K562 (cell line): ENCODE results near the gene CD93.

Source experiments
- ATF3 ChIP-seq, 2 experiments: fragments of 450-650 bp in 1 of 2; sonication (generic) in 1 of 2; formaldehyde crosslinking in 1 of 2; IDR thresholded peaks in 1 of 2; conservative IDR thresholded peaks in 1 of 2; 2 replicates each; pipeline versions ENCODE4 v1.6.1 to v1.8.1; 2016 to 2023; ENCODE audit warnings: mild to moderate bottlenecking in 2 of 2, moderate library complexity in 2 of 2, inconsistent platforms in 1 of 2, missing genetic modification reagents in 1 of 2
- GATAD2B ChIP-seq: fragments of 450-650 bp; IDR thresholded peaks from 2 replicates; pipeline ENCODE4 v1.6.1; 2017; ENCODE audit warnings: mild to moderate bottlenecking, borderline replicate concordance
- NR1H2 ChIP-seq: sonication (generic); formaldehyde crosslinking; IDR thresholded peaks from 2 replicates; pipeline ENCODE4 v1.4.0; 2020; ENCODE audit warnings: mild to moderate bottlenecking, missing genetic modification reagents
- PHF20 ChIP-seq: fragments of 450-650 bp; IDR thresholded peaks from 2 replicates; pipeline ENCODE4 v1.6.1; 2018; ENCODE audit not compliant: partially characterized antibody
- SP2 ChIP-seq: IDR thresholded peaks from 2 replicates; pipeline ENCODE4 v1.6.1; 2011; ENCODE audit warnings: mild to moderate bottlenecking, low read depth, low read length, moderate library complexity; ENCODE audit not compliant: poor library complexity, severe bottlenecking; ENCODE audit errors: extremely low read depth
- ZNF316 ChIP-seq: fragments of 450-650 bp; IDR thresholded peaks from 2 replicates; pipeline ENCODE4 v1.6.1; 2016
- TF ChIP-seq, protein P1 (sequence below): sonication (generic); formaldehyde crosslinking; IDR thresholded peaks from 2 replicates; pipeline ENCODE4 v1.8.0; 2022; ENCODE audit warnings: missing genetic modification reagents, mild to moderate bottlenecking, borderline replicate concordance
- TF ChIP-seq, protein P2 (sequence below): sonication (generic); formaldehyde crosslinking; IDR thresholded peaks from 2 replicates; pipeline ENCODE4 v1.8.1; 2022; ENCODE audit warnings: missing genetic modification reagents

DNA sequence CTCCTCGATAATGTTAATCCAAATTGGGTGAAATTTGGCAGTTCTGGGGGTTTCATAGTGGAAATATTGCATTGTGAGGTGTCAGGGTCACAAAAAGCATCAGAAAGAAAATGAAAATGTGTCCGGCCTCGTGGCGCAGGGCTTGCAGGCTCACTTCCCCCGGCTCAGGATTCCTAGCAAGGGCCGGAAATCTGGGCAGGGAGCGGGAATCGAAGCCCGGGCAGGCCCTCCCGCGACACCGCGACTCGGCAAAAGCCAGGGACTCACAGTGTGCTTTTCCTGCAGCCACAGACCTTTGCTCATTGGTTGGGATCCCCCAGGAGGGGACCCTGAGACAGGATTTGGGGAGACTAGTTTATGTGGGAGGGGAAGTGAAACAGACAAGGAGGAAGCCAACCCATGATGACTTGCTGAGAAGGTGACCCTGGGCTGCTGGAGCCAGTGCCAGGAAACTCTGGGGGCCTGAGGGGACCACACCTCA, 847 bp upstream of the CD93 start:
- no peak for TF ChIP-seq PHF20
- no peak for TF ChIP-seq ZNF316
- TF ChIP-seq ATF3 (IDR thresholded peaks at IDR 0.05), result no peak
- TF ChIP-seq ATF3 (CRISPR knock-in tag; conservative IDR thresholded peaks at IDR 0.05), result no peak
- no peak for TF ChIP-seq SP2
- TF ChIP-seq, protein P1, sequence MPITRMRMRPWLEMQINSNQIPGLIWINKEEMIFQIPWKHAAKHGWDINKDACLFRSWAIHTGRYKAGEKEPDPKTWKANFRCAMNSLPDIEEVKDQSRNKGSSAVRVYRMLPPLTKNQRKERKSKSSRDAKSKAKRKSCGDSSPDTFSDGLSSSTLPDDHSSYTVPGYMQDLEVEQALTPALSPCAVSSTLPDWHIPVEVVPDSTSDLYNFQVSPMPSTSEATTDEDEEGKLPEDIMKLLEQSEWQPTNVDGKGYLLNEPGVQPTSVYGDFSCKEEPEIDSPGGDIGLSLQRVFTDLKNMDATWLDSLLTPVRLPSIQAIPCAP (CRISPR knock-in tag), result no peak
- TF ChIP-seq, protein P2, sequence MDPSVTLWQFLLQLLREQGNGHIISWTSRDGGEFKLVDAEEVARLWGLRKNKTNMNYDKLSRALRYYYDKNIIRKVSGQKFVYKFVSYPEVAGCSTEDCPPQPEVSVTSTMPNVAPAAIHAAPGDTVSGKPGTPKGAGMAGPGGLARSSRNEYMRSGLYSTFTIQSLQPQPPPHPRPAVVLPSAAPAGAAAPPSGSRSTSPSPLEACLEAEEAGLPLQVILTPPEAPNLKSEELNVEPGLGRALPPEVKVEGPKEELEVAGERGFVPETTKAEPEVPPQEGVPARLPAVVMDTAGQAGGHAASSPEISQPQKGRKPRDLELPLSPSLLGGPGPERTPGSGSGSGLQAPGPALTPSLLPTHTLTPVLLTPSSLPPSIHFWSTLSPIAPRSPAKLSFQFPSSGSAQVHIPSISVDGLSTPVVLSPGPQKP (CRISPR knock-in tag), result no peak
- TF ChIP-seq GATAD2B, result no peak
- no peak for TF ChIP-seq NR1H2
